Measurements from ENCODE around the gene IPO7.
"Not testable (repeated sequence)": the region's sequence is repeated elsewhere in the genome, so short reads cannot be mapped to it uniquely, and the experiment has no call there.

The IPO7 gene

DNA sequence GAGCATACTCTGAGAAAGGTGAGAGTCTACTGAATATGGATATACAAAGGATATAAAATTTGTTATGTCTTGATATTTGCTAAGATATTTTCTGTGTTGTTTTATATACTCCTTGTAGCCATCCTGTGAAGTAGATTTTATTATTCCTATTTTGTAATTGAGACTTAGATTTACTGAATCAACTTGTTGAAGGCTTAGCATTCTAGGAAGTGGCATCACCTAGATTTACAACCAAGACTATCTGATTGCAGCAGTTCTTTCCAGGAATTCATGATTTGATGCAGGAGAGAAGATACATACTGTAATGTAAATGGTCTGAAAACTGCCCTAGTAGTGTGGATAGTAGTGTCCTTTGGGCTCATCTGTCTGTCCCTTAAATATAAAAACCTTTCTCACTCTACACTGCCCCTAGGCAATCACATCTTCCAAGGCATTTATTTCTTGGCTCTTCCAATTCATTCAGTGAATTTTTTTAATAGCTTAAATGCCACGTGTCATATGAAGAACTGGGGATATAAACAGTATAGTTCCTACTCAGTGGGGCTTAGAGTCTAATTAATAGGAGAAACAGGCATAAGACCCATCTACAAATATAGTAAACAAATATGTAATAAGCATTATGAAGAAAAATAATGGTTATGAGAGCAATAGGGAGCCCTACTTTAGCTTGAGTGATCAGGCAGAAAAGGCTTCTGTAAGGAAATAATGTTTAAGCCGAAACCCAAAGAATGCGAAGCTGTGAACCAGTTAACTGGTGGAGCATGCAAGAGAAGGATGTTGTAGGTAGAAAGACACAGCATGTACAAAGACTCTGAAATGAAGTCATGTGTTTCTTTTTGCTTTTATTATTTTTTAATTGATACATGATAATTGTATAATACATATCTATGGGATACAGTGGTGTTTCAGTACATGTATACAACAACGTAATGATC is 13.6 kb downstream of the IPO7 start:
- DNase-seq (ENCODE audit: low read depth in 2 of 2): no peak

DNA sequence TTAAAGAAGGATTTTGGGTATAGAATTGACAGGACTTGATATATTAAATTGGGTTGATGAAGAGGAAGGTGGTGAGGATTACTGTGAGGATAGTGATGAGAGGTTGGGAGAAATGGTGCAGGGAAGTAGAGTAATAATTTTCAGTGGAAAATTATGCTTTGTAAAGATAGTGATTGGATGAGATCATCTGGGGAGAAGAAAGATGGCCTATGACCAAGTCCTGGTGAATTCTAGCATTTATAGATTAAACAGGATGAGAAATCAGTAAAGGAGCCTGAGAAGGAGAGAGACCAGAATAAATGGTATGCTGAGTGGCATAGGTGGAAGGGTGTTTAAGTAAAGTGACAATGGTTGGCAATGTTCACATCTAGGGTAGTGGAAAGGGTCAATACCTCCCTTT is 15.0 kb downstream of the IPO7 start:
- DNase-seq (ENCODE audit: low read depth in 2 of 2): no peak

DNA sequence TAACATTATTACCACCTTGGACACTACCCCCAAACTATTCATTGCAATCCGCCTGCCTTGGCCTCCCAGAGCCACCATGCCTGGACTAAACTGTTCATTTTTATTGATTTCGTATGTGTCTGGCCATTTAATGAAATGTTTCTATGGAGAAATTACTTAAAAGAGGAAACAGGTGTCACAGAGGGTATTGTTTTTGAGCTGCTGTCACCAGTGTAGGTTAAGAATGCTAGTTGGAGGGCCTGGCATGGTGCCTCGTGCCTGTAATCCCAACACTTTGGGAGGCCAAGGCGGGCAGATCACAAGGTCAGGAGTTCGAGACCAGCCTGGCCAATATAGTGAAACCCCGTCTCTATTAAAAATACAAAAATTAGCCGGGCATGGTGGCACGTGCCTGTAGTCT is 17.4 kb downstream of the IPO7 start:
- not testable (repeated sequence) for DNase-seq (ENCODE audit: low read depth in 2 of 2)

DNA sequence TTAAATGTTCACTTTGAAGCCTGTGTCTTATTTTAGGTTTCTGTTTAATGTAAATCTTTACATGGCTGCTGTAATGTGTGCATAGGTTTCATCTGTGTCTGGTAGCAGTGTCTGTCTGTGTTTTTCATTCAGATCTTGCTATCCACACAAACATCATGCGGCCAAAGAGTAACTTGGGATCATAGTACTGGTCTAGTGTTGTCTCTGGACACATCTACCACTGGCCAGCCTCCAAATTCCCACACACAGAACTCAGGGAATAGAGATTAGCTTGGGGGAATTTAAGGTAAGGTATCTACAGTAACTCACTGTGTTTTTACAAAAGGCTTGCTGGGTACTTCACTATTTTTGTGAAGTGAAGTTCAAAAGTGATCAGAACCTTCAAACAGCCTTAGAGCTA is 44.3 kb downstream of the IPO7 start:
- DNase-seq (ENCODE audit: low read depth in 2 of 2): no peak

DNA sequence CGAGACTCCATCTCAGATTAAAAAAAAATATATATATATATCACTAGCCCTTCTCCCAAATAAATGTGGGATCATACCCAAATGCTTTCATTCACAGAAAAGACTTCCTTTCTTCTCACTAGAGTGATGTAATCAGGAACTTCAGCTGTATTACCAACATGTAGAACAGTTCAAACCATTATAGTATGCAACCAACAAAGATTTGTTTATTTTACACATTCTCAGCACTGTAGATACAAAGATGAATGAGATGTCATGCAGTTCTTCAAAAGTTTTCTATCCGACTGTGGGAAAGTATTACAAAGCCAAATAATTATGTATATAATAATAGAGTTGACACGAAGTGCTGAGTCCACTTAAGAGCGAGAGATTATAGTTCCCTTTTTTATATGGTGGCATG is 54.2 kb downstream of the IPO7 start:
- DNase-seq (ENCODE audit: low read depth in 2 of 2): no peak

DNA sequence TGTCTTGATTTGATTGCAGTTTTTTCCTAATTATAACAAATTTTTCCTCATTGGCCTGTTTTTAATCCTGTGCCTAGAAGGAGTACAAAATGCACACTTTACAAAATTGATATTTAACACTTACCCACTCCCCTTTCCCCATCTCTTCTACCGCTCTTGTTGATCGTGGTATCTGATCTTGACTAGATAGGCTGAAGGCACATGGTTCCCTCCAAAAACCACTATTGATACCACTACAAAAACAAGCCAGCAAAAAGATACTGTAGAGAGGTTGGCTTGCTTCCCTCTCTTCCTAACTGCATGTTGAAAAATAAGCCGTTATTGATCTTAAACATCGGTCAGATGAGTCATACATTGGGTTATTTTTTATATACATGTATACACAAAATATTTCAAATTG is 61.8 kb downstream of the IPO7 start:
- DNase-seq (ENCODE audit: low read depth in 2 of 2): no peak

DNA sequence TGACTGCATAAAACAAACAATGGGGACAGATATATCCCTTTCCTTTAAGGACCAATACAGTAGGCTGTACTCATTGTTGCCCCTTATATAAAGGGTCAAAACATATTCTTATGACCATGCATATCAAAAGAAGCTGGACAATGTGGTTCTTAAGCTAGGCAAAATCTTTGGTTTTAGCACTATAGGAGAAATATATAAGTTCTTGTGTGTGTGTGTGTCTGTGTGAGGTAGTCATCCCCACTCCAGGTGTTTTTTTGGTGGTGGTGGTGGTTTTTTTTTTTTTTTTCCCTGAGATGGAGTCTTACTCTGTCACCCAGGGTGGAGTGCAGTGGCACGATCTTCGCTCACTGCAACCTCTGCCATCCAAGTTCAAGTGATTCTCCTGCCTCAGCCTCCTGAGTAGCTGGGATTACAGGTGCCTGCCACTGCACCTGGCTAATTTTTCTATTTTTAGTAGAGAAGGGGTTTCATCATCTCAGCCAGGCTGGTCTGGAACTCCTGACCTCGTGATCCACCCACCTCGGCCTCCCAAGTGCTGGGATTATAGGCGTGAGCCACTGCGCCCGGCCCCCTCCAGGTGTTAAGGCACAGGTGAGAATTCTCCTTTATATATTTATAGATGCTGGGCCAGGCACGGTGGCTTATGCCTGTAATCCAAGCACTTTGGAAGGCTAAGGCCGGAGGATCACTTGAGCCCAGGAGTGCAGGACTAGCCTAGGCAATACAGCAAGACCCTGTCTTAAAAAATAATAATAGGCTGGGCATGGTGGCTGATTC is 64.3 kb downstream of the IPO7 start:
- no peak for DNase-seq (ENCODE audit: low read depth in 2 of 2)

DNA sequence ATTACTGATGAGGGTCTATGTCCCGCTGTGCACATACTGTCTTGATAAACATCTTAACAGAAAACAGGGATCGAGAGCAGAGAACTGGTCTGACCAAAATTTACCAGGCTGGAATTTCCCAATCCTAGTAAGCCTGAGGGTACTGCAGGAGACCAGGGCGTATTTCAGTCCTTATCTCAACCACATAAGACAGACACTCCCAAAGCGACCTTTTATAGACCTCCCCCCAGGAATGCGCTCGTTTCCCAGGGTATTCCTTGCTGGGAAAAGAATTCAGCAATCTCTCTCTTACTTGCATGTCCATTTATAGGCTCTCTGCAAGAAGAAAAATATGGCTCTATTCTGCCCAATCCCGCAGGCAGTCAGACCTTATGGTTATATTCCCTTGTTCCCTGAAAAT is 67.6 kb downstream of the IPO7 start:
- not testable (repeated sequence) for DNase-seq (ENCODE audit: low read depth in 2 of 2)

DNA sequence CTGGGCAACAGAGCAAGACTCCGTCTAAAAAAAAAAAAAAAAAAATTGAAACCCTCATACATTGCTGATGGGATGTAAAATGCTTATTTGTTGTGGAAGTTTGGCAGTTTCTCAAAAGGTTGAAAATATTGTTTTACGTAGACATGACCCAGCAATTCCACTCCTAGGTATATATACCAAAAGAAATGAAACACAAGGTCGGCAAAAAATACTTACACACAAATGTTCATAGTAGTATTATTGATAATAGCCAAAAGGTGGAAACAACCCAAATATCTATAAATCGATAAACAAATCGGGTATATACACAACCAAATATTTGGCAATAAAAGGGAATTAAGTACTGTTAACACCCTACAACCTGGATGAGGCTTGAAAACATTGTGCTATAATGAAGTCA is 71.3 kb downstream of the IPO7 start:
- DNase-seq (ENCODE audit: low read depth in 2 of 2): no peak

DNA sequence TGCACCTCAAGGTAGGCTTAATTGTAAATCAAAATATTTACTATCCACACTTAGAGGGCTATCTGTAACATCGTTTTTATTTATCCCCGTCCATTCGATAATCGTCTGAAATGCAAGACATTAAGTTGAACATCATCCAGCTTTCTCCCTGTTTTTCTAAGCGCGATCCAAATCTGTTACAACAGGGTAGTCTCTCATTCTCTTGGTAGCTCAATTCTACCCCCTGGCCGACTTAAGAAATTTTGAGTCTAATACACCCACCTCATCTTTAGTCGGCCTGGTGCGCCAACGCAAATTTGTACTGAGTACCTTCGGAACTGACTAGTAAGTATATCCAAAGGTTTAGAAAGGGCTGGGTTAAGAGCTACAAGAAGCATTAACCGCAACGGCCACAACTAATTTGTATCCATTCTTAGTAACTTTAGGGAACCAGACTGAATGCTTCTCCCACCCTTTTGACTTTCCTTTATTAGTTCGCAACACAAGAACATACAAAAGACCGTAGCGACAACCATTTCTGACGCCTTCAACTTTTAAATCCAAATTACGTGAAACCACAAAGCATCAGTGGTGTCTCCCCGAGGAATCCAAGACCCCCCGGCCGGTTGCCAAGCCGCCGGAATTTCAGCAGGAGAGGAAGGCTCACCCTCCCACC is 75.3 kb downstream of the IPO7 start:
- peak in 1 of 2 donors; percentile 21 for DNase-seq (ENCODE audit: low read depth in 2 of 2)

DNA sequence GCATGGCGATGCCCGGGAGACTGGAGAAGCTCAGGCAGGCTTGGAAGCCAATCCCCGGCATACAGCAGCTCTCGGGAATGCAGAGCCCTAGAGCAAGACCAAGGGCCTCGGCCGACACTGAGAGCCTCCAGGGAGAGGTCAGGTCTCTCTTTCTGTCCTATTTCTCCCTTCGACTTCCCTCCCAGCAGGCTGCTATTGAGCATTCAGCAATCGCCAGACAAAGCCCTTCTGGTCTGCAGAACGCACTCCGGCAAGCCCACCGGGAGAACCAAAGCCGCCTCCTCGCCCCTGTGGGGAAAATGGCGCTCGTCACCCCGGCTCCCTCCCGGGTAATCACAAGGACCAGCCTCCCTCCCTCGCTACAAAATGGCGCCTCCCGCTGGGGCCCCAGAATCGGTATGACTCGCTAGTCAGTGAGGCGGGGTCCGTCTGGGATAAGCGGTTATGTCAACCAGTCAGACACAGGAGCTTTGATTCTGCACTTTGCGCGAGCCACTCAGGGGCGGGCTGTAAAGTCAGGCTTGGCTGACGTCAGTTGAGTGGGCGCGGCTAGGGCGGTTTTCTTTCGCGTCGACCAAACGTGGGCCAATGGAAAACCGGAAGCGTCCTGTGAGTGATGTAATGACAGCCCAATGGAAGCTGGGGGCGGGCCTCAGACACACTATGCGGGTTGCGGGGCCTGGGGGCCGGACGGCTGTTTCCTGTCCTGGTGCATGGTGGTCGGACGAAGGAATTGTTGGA is 76.0 kb downstream of the IPO7 start, which contains the start of gene ZNF143:
Gene ZNF143 (plus strand): TSS at position 691 of the 741 bp plus-strand sequence. CDS start 10,297 bp downstream, outside the sequence.
- DNase-seq (ENCODE audit: low read depth in 2 of 2): peak; percentile 99 to 100

DNA sequence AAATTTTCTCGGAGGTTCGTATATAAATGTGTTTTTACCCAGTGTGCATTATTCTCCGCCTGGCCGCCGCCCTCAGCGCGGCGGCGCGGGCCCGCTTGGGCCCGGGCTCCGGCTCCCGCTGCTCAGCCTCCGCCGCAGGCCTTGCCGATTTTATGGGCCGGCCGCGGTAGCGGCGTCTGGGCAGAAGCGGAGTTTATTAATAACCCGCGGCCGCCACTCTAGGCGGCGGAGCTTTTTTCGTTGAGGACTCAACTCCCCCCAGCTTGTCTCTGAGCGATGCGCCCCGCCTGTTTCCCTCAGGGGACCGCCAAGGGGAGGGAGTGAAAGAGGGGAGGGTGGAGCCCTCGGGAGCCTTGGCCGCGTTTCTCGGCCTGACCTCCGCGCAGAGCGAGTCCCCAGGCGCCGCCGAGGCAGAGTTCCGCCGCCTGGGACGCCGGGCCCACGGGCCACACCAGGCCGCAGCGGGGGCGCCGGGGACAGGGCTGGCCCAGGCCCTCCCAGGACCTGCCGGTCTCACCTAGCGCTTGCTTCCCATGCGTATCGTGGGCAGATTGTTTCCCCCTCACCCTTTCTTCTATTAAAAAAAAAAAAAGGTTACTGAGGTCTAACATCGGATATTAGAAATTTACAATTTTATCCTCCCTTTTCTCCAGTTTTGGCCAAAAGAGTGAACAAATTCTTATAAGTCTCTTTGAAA is 76.8 kb downstream of the IPO7 start:
- peak; percentile 58 to 72 for DNase-seq (ENCODE audit: low read depth in 2 of 2)

DNA sequence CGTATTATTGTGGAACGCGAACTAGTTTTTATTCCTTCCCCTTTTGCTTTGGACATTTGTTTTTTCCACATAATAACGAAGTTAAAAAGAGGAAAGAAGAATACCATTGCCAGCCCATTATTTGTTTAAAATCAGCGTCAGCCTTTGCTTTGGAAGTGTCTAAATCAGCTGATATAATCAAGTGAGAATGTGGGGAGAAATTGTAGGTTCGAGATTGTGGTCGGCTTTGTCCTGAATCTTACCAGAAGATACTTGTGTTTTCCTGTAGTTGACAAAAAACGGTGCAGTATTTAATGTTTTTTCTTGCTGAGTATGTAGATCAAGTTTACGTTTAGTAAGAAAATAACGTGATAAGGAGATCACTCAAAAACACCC is 77.3 kb downstream of the IPO7 start:
- DNase-seq (ENCODE audit: low read depth in 2 of 2): no peak

DNA sequence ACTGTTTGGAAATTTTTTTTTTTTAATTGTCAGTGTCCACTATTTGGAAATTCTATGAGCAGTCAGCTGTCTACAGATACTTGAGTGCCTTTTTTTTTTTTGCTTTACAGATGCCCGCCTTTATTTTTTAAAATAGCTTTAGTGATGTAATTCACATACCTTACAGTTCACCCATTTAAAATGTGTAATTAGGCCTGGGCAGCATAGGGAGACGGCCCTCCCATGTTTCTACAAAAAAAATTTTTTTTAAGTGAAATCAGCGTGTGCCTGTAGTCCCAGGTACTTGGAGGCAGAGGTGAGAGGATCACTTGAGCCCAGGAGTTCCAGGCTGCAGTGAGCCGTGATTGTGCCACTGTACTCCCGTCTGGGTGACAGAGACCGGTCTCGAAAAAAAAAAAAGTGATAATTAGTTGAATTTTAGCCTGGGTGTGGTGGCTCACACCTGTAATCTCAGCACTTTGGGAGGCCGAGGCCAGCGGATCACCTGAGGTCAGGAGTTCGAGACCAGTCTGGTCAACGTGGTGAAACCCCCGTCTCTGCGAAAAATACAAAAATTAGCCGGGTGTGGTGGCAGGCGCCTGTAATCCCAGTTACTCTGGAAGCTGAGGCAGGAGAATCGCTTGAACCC is 77.8 kb downstream of the IPO7 start:
- DNase-seq (ENCODE audit: low read depth in 2 of 2): no peak

DNA sequence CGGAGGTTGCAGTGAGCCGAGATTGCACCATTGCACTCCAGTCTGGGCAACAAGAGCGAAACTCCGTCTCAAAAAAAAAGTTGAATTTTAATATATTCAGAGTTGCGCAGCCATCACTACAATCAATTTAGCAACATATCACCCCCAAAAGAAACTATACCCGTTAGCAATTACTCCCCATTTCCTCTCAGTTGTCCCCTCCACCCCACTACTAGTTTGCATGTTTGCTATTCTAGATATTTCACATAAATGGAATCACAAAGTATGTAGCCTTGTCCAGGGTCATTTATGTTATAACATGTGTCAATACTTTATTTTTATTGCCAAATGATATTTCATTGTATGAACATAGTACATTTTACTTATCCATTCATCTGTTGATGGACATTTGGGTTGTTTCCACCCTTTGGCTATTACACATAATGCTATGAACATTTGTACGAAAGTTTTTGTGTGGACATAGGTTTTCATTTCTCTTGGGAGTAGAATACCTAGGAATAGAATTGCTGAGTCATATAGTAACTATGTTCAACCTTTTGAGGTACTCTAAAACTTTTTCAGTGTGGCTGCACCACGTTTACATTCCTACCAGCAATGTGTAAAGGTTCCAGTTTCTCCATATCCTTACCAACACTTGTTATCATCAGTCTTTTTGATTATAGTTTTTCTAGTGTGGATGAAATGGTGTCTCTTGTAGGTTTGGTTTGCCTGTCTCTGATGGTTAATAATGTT is 78.5 kb downstream of the IPO7 start:
- DNase-seq (ENCODE audit: low read depth in 2 of 2): no peak

DNA sequence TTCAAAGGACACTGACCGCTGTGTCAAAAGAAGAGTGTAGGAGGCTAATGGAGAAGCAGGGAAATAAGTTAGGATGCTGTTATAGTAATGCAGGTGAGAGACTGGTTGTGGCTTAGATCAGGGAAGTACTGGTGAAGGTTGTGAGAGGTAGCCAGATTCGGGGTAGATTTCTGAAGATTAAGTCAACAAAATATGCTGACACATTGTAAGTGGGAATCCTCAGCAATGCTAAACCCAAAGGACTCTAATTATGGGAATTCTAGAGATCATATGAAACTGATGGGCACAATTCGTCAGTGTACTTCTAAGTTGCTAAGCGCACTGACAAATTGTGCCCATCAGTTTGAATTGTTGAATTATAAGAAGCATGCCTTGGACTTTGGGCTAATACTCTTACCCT is 86.3 kb downstream of the IPO7 start:
- DNase-seq (ENCODE audit: low read depth in 2 of 2): no peak

DNA sequence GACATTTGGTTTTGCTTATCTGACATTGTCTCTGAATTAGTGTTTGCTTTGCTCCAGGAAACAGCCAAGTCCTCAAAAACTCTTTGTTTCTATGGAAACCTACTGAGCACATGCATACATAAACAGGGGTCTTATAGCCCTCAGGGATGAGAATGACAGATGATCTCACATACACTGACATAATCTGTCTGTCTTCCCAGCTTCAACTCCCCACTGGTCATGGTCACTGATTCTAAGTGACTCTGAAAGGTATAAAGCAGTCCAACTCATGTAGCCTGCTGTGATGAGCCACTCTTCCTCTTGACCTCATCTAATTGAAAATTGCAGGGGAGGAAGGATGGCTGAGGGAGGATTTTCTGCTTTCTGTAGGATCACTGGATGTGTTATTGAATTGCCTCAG is 89.0 kb downstream of the IPO7 start:
- no peak for DNase-seq (ENCODE audit: low read depth in 2 of 2)

DNA sequence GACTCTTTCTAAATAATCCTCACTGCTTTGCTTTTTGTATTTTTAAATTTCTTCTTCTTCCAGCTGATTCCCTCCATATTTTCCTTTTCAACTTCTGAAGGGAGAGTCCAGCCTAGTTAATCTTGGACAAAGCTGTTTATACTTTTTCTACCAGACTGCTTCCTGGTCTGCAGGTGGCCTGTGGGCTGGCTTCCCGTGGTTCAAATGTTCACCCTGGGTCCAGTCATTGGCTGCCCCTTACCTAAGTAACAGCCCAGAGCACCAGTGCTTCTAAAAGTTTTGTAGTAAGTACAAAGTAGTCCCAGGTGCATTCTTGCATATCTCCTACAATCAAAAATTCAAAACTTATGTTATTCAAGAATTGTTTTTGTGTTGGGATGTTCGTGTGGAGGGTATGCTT is 95.4 kb downstream of the IPO7 start:
- DNase-seq (ENCODE audit: low read depth in 2 of 2): no peak

DNA sequence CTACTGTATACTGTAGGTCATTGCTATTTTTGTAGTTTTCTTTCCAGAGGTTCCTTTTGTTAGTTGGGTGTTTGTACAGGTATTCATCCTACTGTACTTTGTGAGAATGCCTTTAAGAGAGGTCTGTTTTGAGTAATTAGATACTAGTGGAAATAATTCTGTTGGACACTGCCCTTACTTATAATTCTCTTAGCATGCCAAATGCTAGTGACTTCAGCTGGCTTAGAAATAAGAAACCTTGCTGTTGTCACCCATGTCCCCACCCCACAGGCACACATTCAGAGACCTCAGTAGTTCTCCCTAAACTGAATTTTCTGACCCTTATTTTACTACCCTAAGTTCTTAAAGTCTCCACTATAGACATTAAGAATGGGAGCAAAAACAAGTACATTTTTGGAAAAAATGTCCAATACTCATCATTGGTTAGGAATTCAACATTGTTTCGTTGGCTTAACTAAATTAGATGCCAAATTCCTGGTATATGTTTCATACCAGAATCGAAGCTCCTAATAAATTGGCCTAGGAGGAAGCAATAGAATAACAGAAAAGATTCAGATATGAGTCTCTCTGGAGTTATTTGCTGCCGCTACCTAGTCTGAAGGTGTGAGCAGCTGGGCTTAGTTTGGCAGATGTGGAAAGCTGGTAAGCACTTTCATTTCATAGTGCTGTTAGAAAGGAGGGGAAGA is 104.8 kb downstream of the IPO7 start:
- DNase-seq (ENCODE audit: low read depth in 2 of 2): no peak

All from stimulated activated CD8-positive, alpha-beta memory T cell treated with anti-CD3 and anti-CD28 coated beads, Interleukin-2, amount 100 ng/mL, for 48 hours (primary cell).